Measurements from ENCODE around the gene SLC45A1. TPM values are rescaled to one million over a fixed set of nuclear protein-coding genes. Genes with fewer than 3 reads are reported as not detected.

The SLC45A1 gene
- total RNA-seq, 1 donor from 2014 or later = 6.1 TPM

- Mint-ChIP-seq H3K36me3 (ENCODE audit: unreplicated experiment) (peaks cover 5% of the 10 kb centered on the region), H3K4me1 (ENCODE audit: low read depth, unreplicated experiment) (peaks cover 6% of the 10 kb centered on the region), H3K9me3 (ENCODE audit: unreplicated experiment) (peaks cover 2% of the 10 kb centered on the region), H3K4me3 (ENCODE audit: unreplicated experiment) (peak overlapping the region; percentile 82), H3K27me3 (ENCODE audit: unreplicated experiment) (peaks cover 10% of the 10 kb centered on the region), H3K27ac (ENCODE audit: unreplicated experiment) (no peak overlapping the region)
- no peak for TF ChIP-seq CTCF (IDR thresholded peaks at IDR 0.05; ENCODE audit: partially characterized antibody, unreplicated experiment)
- no peak for DNase-seq
These were observed 522 bp downstream of the SLC45A1 start for GRCh38 chr1:8318436-8318835.

GRCh38 chr1:8321612-8322011 is 3.7 kb downstream of the SLC45A1 start:
- Mint-ChIP-seq H3K27me3 (ENCODE audit: unreplicated experiment) (peaks cover 7% of the 10 kb centered on the region), H3K36me3 (ENCODE audit: unreplicated experiment) (peaks cover 5% of the 10 kb centered on the region), H3K27ac (ENCODE audit: unreplicated experiment) (no peak overlapping the region), H3K4me1 (ENCODE audit: low read depth, unreplicated experiment) (no peaks in the 10 kb centered on the region), H3K4me3 (ENCODE audit: unreplicated experiment) (no peak overlapping the region), H3K9me3 (ENCODE audit: unreplicated experiment) (peaks cover 2% of the 10 kb centered on the region)
- no peak for DNase-seq
- TF ChIP-seq CTCF (IDR thresholded peaks at IDR 0.05; ENCODE audit: partially characterized antibody, unreplicated experiment) = no peak

- H3K27ac Mint-ChIP-seq (ENCODE audit: unreplicated experiment) = no peak overlapping the region
- H3K9me3 Mint-ChIP-seq (ENCODE audit: unreplicated experiment) = no peaks in the 10 kb centered on the region
- DNase-seq = no peak
- peaks cover 8% of the 10 kb centered on the region for H3K36me3 Mint-ChIP-seq (ENCODE audit: unreplicated experiment)
- peaks cover 1% of the 10 kb centered on the region for H3K27me3 Mint-ChIP-seq (ENCODE audit: unreplicated experiment)
- no peak for TF ChIP-seq CTCF (IDR thresholded peaks at IDR 0.05; ENCODE audit: partially characterized antibody, unreplicated experiment)
- H3K4me1 Mint-ChIP-seq (ENCODE audit: low read depth, unreplicated experiment) = no peaks in the 10 kb centered on the region
- H3K4me3 Mint-ChIP-seq (ENCODE audit: unreplicated experiment) = no peak overlapping the region
These were observed 5.8 kb downstream of the SLC45A1 start for GRCh38 chr1:8323706-8324105.

GRCh38 chr1:8324176-8324810 is 6.4 kb downstream of the SLC45A1 start:
- TF ChIP-seq CTCF (IDR thresholded peaks at IDR 0.05; ENCODE audit: partially characterized antibody, unreplicated experiment) = no peak
- Mint-ChIP-seq H3K36me3 (ENCODE audit: unreplicated experiment) (peaks cover 12% of the 10 kb centered on the region), H3K4me3 (ENCODE audit: unreplicated experiment) (no peak overlapping the region), H3K27me3 (ENCODE audit: unreplicated experiment) (no peaks in the 10 kb centered on the region), H3K9me3 (ENCODE audit: unreplicated experiment) (no peaks in the 10 kb centered on the region), H3K4me1 (ENCODE audit: low read depth, unreplicated experiment) (no peaks in the 10 kb centered on the region), H3K27ac (ENCODE audit: unreplicated experiment) (no peak overlapping the region)
- no peak for DNase-seq

GRCh38 chr1:8325771-8326170 is 7.9 kb downstream of the SLC45A1 start:
- H3K9me3 Mint-ChIP-seq (ENCODE audit: unreplicated experiment) = no peaks in the 10 kb centered on the region
- no peaks in the 10 kb centered on the region for H3K27me3 Mint-ChIP-seq (ENCODE audit: unreplicated experiment)
- DNase-seq = no peak
- no peaks in the 10 kb centered on the region for H3K4me1 Mint-ChIP-seq (ENCODE audit: low read depth, unreplicated experiment)
- no peak overlapping the region for H3K4me3 Mint-ChIP-seq (ENCODE audit: unreplicated experiment)
- H3K36me3 Mint-ChIP-seq (ENCODE audit: unreplicated experiment) = peaks cover 12% of the 10 kb centered on the region
- H3K27ac Mint-ChIP-seq (ENCODE audit: unreplicated experiment) = no peak overlapping the region
- no peak for TF ChIP-seq CTCF (IDR thresholded peaks at IDR 0.05; ENCODE audit: partially characterized antibody, unreplicated experiment)

Measured in glutamatergic neuron (in vitro differentiated cells).